BE2C (cell line): Measurements from ENCODE around the gene HOXA2.

ENCODE experiments used
- DNase-seq: peaks from one replicate; pipeline ENCODE4 v3.0.0-alpha.2; 2020
- H3K27me3 ChIP-seq: fragments of 250-450 bp; sonication (Bioruptor Pico); 2 replicates; pipeline ENCODE4 v1.5.1; 2020; ENCODE audit warnings: mild to moderate bottlenecking
- H3K36me3 ChIP-seq: fragments of 250-450 bp; sonication (Bioruptor Pico); 2 replicates; pipeline ENCODE4 v1.5.1; 2020; ENCODE audit warnings: mild to moderate bottlenecking
- H3K4me1 ChIP-seq: fragments of 250-450 bp; sonication (Bioruptor Pico); 2 replicates; pipeline ENCODE4 v1.5.1; 2020
- H3K4me3 ChIP-seq: 2 replicates; pipeline ENCODE4 v1.5.1; 2011; ENCODE audit warnings: low read depth, low read length
- H3K9me3 ChIP-seq: fragments of 250-450 bp; sonication (Bioruptor Pico); 2 replicates; pipeline ENCODE4 v1.5.1; 2020
- TF ChIP-seq, protein P1 (sequence below): IDR thresholded peaks from 2 replicates; pipeline ENCODE4 v1.5.1; 2012; ENCODE audit warnings: mild to moderate bottlenecking, low read depth, low read length

Gene HOXA2

DNA sequence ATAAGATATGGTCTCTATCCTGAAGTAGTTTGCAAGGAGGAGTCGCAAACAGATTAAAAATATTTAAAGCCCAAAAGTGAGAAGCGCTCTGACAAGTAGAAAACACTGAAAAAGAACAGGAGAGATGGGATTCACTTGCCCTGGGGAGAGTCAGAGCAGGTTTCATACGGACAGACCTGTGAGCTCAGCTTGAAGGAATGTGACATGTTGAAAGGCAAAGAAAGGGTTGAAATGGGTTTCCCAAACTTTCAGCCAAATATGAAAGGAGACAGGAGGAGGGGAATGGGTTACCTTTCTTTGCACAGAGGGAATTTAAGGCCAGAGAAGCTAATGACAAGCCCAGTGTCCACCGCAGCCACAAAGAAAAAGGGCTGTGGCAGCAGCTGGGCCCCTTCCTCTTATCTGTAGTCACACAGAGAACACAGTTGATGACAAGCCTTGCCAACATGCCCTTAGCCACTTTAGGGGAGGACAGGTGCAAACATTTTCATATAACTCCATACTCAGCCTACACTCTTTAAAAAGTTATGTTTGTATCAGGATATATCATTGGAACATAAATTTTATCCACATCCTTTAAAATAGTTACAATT lies 21.5 kb downstream of the HOXA2 start:
- Histone ChIP-seq H3K4me3 (no peak overlapping the region), H3K4me1 (no peaks in the 10 kb centered on the region), H3K36me3 (no peaks in the 10 kb centered on the region), H3K27me3 (peaks cover 7% of the 10 kb centered on the region), H3K9me3 (no peaks in the 10 kb centered on the region)
- TF ChIP-seq, protein P1, sequence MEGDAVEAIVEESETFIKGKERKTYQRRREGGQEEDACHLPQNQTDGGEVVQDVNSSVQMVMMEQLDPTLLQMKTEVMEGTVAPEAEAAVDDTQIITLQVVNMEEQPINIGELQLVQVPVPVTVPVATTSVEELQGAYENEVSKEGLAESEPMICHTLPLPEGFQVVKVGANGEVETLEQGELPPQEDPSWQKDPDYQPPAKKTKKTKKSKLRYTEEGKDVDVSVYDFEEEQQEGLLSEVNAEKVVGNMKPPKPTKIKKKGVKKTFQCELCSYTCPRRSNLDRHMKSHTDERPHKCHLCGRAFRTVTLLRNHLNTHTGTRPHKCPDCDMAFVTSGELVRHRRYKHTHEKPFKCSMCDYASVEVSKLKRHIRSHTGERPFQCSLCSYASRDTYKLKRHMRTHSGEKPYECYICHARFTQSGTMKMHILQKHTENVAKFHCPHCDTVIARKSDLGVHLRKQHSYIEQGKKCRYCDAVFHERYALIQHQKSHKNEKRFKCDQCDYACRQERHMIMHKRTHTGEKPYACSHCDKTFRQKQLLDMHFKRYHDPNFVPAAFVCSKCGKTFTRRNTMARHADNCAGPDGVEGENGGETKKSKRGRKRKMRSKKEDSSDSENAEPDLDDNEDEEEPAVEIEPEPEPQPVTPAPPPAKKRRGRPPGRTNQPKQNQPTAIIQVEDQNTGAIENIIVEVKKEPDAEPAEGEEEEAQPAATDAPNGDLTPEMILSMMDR: no peak
- DNase-seq: no peak

DNA sequence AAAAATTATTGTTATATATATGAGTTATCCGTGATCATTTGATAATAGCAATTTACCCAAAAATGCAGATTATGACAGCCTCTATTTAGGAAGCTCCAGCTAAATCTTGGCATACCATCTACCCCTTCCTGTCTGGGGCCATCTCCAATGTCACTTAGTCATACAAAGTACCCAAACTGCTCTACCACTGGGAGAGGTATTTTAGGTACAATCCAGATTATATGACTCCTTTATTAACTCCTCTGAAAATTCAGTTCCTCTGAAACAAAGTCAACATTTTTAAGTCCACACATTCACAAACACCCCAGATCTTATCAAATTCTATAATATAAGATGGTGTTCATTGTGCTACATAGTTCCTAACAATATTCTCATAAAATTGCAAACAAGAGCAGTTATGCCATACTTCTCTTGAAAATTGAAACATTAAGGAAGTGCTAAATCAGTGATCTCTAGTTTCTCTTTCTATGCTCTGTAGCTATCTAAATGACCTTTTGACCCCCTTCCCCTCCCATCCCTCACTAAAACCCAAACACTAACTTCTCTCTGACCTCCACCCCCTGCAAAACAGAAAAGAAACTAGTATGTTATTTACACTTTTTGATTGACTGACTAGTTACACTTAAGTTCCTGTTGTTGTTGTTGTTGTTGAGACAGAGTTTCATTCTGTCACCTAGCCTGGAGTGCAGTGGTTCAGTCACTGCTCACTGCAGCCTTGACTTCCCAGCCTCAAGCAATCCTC lies 23.1 kb downstream of the HOXA2 start:
- H3K27me3 ChIP-seq: peaks cover 6% of the 10 kb centered on the region
- no peak for DNase-seq
- H3K4me1 ChIP-seq: no peaks in the 10 kb centered on the region
- H3K9me3 ChIP-seq: no peaks in the 10 kb centered on the region
- no peaks in the 10 kb centered on the region for H3K36me3 ChIP-seq
- H3K4me3 ChIP-seq: no peak overlapping the region
- TF ChIP-seq, protein P1: no peak

DNA sequence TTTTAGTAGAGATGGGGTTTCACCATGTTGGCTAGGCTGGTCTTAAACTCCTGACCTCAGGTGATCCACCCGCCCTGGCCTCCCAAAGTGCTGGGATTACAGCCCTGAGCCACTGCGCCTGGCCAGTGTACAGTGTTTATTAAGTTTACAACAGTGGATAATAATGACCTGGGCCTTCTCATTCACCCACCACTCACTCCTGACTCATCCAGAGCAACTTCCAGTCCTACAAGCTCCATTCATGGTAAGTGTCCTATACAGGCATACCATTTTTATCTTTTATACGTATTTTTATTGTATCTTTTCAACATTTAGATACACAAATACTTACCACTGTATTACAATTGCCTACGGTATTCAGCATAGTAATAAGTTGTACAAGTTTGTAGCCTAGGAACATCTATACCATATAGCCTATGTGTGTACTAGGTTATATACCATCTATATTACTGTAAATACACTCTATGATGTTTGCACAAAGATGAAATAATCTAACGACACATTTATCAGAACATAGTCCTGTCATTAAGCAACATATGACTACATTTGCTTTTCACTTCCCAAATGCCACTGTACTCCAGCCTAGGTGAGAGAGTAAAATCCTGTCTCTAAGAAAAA lies 23.8 kb downstream of the HOXA2 start:
- Histone ChIP-seq H3K4me3 (no peak overlapping the region), H3K9me3 (no peaks in the 10 kb centered on the region), H3K27me3 (no peaks in the 10 kb centered on the region; the same call in none of the 2 replicates), H3K36me3 (no peaks in the 10 kb centered on the region), H3K4me1 (no peaks in the 10 kb centered on the region)
- DNase-seq: no peak
- TF ChIP-seq, protein P1: no peak

DNA sequence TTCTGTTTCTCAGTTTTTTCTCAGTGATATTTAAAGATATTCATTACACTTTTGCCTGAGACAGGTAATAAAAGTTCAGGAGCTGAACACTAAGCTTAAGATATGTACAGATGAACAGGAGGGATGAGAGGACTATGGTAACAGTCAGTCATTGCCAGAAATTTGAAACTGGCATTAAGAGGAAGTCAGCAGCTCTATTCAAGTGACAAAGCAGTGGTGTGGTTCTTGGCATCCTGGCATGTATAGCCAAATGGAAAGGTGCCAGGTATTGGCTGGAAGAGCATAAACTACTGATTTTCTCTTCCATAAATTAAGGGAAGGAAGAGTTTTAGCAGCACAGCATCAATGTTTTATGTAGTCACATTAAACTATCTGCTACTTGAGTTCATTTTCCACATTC lies 29.4 kb downstream of the HOXA2 start:
- Histone ChIP-seq H3K4me3 (no peak overlapping the region), H3K4me1 (no peaks in the 10 kb centered on the region), H3K27me3 (peaks cover 10% of the 10 kb centered on the region), H3K36me3 (no peaks in the 10 kb centered on the region), H3K9me3 (no peaks in the 10 kb centered on the region)
- TF ChIP-seq, protein P1: no peak
- no peak for DNase-seq

DNA sequence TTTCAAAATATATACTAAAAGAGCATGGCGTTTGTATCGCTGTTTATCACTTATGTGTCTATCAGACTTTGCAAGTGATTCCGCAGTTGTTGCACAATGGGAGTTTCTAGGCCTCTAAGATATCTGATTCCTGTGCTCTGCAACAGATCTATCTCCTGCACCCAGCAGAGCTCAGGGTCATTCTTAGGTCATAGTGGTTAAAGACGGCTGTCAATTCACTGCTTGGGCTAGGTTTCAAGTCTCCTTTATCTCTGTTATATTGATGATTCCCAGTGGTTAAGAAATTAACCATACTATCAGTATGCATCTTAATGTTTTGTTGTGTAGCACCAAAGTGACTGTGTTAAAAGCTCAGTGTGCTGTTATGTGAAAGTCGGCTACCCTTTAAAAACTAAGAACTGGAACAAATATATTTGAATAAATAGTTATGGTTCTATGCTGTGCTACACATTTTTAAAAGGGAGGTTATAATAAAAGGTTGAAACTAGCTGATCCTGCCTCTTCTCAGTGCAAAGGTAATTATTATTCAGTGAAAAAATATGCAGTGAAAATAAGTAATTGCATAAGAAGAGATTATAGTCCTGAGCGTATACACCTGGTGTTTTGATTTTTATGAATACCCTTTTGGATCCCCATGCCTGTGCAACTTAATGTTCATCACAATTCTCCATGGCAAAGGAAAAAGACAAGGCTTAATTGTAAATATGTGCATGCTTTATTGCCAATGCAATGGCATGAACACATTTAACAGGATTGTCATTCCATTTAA lies 30.7 kb downstream of the HOXA2 start:
- Histone ChIP-seq H3K36me3 (no peaks in the 10 kb centered on the region), H3K27me3 (peaks cover 23% of the 10 kb centered on the region), H3K4me3 (no peak overlapping the region), H3K9me3 (no peaks in the 10 kb centered on the region), H3K4me1 (no peaks in the 10 kb centered on the region)
- TF ChIP-seq, protein P1: no peak
- DNase-seq: no peak
